CD4-positive, alpha-beta T cell (primary cell): ENCODE results near the gene SHCBP1L. TPM values are rescaled to one million over a fixed set of nuclear protein-coding genes. Genes with fewer than 3 reads are reported as not detected.
"Not testable (repeated sequence)": the region's sequence is repeated elsewhere in the genome, so short reads cannot be mapped to it uniquely, and the experiment has no call there.

Experiments
- ATAC-seq: fragments of 200-7000 bp; cut with Tn5 transposase; one replicate; pipeline ENCODE4 v1.10.0; 2022; ENCODE audit warnings: mild to moderate bottlenecking; ENCODE audit not compliant: poor library complexity
- CTCF ChIA-PET: fragments of 350-600 bp; sonication (Branson Sonifier 250); formaldehyde crosslinking; loops from one replicate; lab custom pipeline; 2021; ENCODE audit warnings: antibody characterized with exemption, inconsistent platforms; lab: Charles Lee
- POLR2A ChIA-PET: fragments of 350-600 bp; sonication (Branson Sonifier 250); formaldehyde crosslinking; loops from one replicate; lab custom pipeline; 2021; ENCODE audit warnings: antibody characterized with exemption, inconsistent platforms; lab: Charles Lee
- DNase-seq, 14 experiments: peaks; one replicate each; pipeline ENCODE4 v3.0.0-alpha.2; 2013 to 2020; ENCODE audit warnings: mixed read lengths in 2 of 14
- H3K27ac ChIP-seq, 2 donors: one replicate each; pipeline versions ENCODE4 v1.5.1 to v1.7.0; 2013; ENCODE audit warnings: low read length in 2 of 2, low read depth in 1 of 2, mild to moderate bottlenecking in 1 of 2
- H3K27me3 ChIP-seq, 2 experiments: 1 replicate in 1 of 2; 2 replicates in 1 of 2; pipeline versions ENCODE4 v1.6.1 to v1.7.0; 2013; ENCODE audit warnings: low read length in 2 of 2, control low read depth in 1 of 2, mild to moderate bottlenecking in 1 of 2, moderate library complexity in 1 of 2; ENCODE audit not compliant: insufficient read depth in 2 of 2, control insufficient read depth in 1 of 2
- H3K36me3 ChIP-seq: one replicate; pipeline ENCODE4 v1.6.1; 2013; ENCODE audit warnings: low read length, control low read depth; ENCODE audit not compliant: insufficient read depth
- H3K4me1 ChIP-seq: one replicate; pipeline ENCODE4 v1.6.1; 2013; ENCODE audit warnings: low read length, control low read depth; ENCODE audit not compliant: insufficient read depth
- H3K4me3 ChIP-seq: one replicate; pipeline ENCODE4 v1.5.1; 2013; ENCODE audit warnings: mild to moderate bottlenecking, low read length, moderate library complexity
- H3K9me3 ChIP-seq, 2 experiments: 1 replicate in 1 of 2; 2 replicates in 1 of 2; pipeline versions ENCODE4 v1.6.1 to v1.7.0; 2013; ENCODE audit warnings: low read length in 2 of 2, mild to moderate bottlenecking in 2 of 2, control low read depth in 1 of 2, moderate library complexity in 1 of 2; ENCODE audit not compliant: control insufficient read depth in 1 of 2, insufficient read depth in 1 of 2
- H3K27ac Mint-ChIP-seq: one replicate; pipeline ENCODE4 v1.8.0; 2020; ENCODE audit warnings: mixed read lengths
- H3K27me3 Mint-ChIP-seq: one replicate; pipeline ENCODE4 v1.8.0; 2021; ENCODE audit warnings: mixed read lengths
- H3K36me3 Mint-ChIP-seq: one replicate; pipeline ENCODE4 v1.8.0; 2021; ENCODE audit warnings: low read depth, mixed read lengths
- H3K4me1 Mint-ChIP-seq: one replicate; pipeline ENCODE4 v1.8.0; 2021; ENCODE audit warnings: low read depth, mixed read lengths
- H3K4me3 Mint-ChIP-seq: one replicate; pipeline ENCODE4 v1.8.0; 2020; ENCODE audit warnings: mild to moderate bottlenecking, mixed read lengths
- H3K9me3 Mint-ChIP-seq: one replicate; pipeline ENCODE4 v1.8.0; 2020; ENCODE audit warnings: mixed read lengths
- CTCF ChIP-seq: fragments of 200-600 bp; IDR thresholded peaks from one replicate; pipeline ENCODE4 v1.8.0; 2022; ENCODE audit warnings: antibody characterized with exemption, mild to moderate bottlenecking
- intact Hi-C, 2 experiments: fragments of 100-400 bp; cut with DNase I in 1 of 2; cut with micrococcal nuclease in 1 of 2; formaldehyde crosslinking; loops; one replicate each; pipeline versions ENCODE4 v1.15.1 to v1.9.0; 2023 to 2025; cut with DNase I, micrococcal nuclease
- total RNA-seq, 174 experiments: library from RNA in 2 of 174; stranded (reverse) in 2 of 174; gene quantifications; one replicate each; pipeline ENCODE4 v1.2.3 and lab custom pipeline; 2021 to 2026

Gene SHCBP1L
- total RNA-seq, 2 experiments from 2014 or later: not detected

DNA sequence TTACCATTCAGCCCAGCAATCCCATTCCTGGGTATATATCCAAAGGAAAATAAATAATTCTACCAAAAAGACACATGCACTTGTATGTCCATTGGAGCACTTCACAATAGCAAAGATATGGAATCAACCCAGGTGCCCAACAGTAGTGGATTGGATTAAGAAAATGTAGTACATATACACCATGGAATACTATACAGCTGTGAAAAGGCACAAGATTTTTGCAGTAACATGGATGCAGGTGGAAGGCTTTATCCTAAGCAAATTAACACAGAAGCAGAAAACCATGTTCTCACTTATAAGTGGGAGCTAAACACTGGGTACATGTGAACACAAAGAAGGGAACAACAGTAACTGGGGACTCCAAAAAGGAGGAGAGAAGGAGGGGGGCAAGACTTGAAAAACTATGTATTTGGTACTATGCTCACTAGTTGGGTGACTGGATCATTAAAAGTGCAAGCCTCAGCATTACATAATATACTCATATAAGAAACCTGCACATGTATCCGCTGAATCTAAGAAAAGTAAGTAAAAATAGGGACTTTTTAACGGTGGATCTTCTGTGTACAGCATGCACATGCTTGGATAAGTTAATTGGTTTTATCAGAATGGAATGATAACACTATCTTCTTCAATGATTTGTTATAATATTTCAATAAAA, 3.9 kb upstream of the SHCBP1L start:
- Mint-ChIP-seq H3K27me3 (peaks cover 55% of the 10 kb centered on the region), H3K4me3 (no peak overlapping the region), H3K36me3 (no peaks in the 10 kb centered on the region), H3K9me3 (no peaks in the 10 kb centered on the region), H3K4me1 (no peaks in the 10 kb centered on the region), H3K27ac (no peak overlapping the region)
- ChIA-PET POLR2A (no interaction called here), CTCF (no interaction called here)
- peaks cover 3% of the 10 kb centered on the region for H3K4me1 ChIP-seq
- ATAC-seq (no peak), DNase-seq (no peak)
- H3K4me3 ChIP-seq: no peak overlapping the region
- TF ChIP-seq CTCF: no peak
- peaks cover 14 to 24% of the 10 kb centered on the region in 2 experiments for H3K27me3 ChIP-seq
- no peak overlapping the region for H3K27ac ChIP-seq
- H3K36me3 ChIP-seq: no peaks in the 10 kb centered on the region
- peaks cover 0 to 16% of the 10 kb centered on the region in 2 experiments for H3K9me3 ChIP-seq
- intact Hi-C loops: no loop called here

DNA sequence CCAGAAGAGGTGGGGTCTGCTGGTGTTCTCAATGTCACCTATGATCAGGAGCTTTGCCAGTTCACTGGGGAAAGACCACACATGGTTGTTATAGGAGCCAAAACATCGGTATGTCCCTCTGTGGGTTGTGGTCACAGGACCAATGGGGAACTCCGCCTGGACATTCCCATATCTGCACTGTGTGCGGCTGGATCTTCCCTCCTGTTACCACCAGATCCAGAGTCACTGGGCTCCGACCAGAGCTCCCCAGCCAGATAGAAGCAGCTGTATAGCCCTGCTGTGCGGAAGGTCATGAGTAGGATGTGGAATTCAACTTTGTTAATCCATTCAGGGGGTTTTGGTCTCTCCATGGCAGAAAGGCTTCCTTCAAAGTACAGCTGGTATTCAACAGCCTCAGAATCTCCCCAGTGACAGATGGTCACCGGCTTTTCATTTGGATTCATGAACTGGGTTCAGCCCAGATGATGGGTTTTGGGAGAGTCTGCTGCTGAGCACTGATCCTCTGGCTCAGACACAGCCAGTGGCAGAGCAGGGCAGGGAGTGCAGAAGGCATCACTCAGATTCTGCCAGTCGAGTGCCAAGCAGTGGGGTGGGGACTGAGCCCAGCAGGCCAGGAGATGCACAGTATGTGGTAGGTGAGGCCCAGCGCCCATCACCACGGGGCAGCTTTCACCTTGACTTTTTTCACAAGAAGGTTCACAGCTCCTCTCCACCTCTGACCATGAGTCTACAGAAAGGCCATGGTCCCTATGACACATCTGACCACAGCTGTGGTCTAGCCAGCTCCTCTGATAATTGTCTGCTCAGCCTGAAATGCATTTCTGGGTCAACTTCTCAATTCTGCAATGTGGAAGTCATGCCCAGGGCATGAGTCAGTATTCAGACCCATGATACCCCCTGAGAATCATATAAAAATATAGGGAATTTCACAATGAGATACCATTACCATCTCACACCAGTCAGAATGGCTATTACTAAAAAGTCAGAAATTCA, 2.9 kb upstream of the SHCBP1L start:
- no peaks in the 10 kb centered on the region for H3K4me1 Mint-ChIP-seq
- peaks cover 58% of the 10 kb centered on the region for H3K27me3 Mint-ChIP-seq
- H3K4me1 ChIP-seq: peaks cover 3% of the 10 kb centered on the region
- no peak overlapping the region for H3K4me3 Mint-ChIP-seq
- TF ChIP-seq CTCF: no peak
- H3K36me3 ChIP-seq: no peaks in the 10 kb centered on the region
- no peaks in the 10 kb centered on the region for H3K36me3 Mint-ChIP-seq
- peaks cover 18 to 24% of the 10 kb centered on the region in 2 experiments for H3K27me3 ChIP-seq
- CTCF ChIA-PET: no interaction called here
- POLR2A ChIA-PET: no interaction called here
- H3K27ac Mint-ChIP-seq: no peak overlapping the region
- peaks cover 0 to 16% of the 10 kb centered on the region in 2 experiments for H3K9me3 ChIP-seq
- H3K9me3 Mint-ChIP-seq: no peaks in the 10 kb centered on the region
- intact Hi-C loops: no loop called here
- no peak for ATAC-seq
- no peak overlapping the region for H3K27ac ChIP-seq
- H3K4me3 ChIP-seq: no peak overlapping the region
- DNase-seq: peak in 1 of 14 experiments; percentile 6

GRCh38 chr1:182953826-182954225, 860 bp upstream of the SHCBP1L start:
- DNase-seq (no peak), ATAC-seq (no peak)
- no peaks in the 10 kb centered on the region for H3K36me3 Mint-ChIP-seq
- H3K4me3 Mint-ChIP-seq: no peak overlapping the region
- no peaks in the 10 kb centered on the region for H3K9me3 Mint-ChIP-seq
- peaks cover 63% of the 10 kb centered on the region for H3K27me3 Mint-ChIP-seq
- Histone ChIP-seq H3K4me3 (no peak overlapping the region), H3K36me3 (no peaks in the 10 kb centered on the region), H3K27me3 (peaks cover 18 to 24% of the 10 kb centered on the region in 2 experiments), H3K9me3 (peaks cover 0 to 12% of the 10 kb centered on the region in 2 experiments), H3K27ac (no peak overlapping the region), H3K4me1 (peaks cover 3% of the 10 kb centered on the region)
- POLR2A ChIA-PET: no interaction called here
- intact Hi-C loops: no loop called here
- CTCF ChIA-PET: no interaction called here
- no peaks in the 10 kb centered on the region for H3K4me1 Mint-ChIP-seq
- no peak overlapping the region for H3K27ac Mint-ChIP-seq
- no peak for TF ChIP-seq CTCF

- POLR2A ChIA-PET, H3K4me3 ChIP-seq, ATAC-seq, H3K36me3 Mint-ChIP-seq, DNase-seq, H3K9me3 ChIP-seq, H3K4me1 Mint-ChIP-seq, H3K4me3 Mint-ChIP-seq, intact Hi-C loops, H3K9me3 Mint-ChIP-seq, H3K27ac Mint-ChIP-seq, H3K27ac ChIP-seq, H3K4me1 ChIP-seq, H3K36me3 ChIP-seq: not testable (repeated sequence)
- peaks cover 59% of the 10 kb centered on the region for H3K27me3 Mint-ChIP-seq
- CTCF ChIA-PET: interaction anchor here (0.6 kb wide), 1 partner anchor 70 kb away, joined by 3 read pairs; no protein-coding TSS in a partner anchor
- H3K27me3 ChIP-seq: peaks cover 5 to 22% of the 10 kb centered on the region in 2 experiments
Observed at GRCh38 chr1:182943336-182943735, 9.6 kb downstream of the SHCBP1L start.

DNA sequence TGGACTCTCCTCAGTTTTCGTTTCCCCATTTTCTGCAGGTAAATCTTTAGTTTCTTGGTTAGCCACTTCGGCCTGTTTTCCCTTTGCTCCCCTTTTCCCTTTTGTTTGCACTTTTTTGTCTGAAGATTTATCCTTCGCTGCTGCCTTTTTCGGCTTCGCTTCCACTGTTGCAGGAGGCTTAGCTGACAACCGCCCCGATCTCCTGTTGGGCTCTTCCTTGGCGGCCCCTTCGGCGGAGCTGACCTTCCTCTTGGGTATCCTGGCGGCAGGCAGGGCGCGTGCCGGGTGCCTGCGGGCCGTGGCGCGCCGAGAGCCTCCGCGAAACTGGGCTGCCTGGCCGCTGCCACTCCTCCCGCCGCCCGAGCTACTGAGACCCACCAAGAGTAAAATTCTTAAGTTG, 10.8 kb downstream of the SHCBP1L start:
- H3K36me3 Mint-ChIP-seq, CTCF ChIA-PET, H3K4me1 ChIP-seq, ATAC-seq, H3K4me3 Mint-ChIP-seq, H3K4me1 Mint-ChIP-seq, H3K9me3 Mint-ChIP-seq, H3K27ac Mint-ChIP-seq, H3K36me3 ChIP-seq, intact Hi-C loops, H3K4me3 ChIP-seq, H3K27ac ChIP-seq, H3K9me3 ChIP-seq, POLR2A ChIA-PET, DNase-seq: not testable (repeated sequence)
- peaks cover 59% of the 10 kb centered on the region for H3K27me3 Mint-ChIP-seq
- peaks cover 5 to 23% of the 10 kb centered on the region in 2 experiments for H3K27me3 ChIP-seq
